8988T (cell line): Measurements from ENCODE around the gene JAKMIP1.

ENCODE experiments used
- DNase-seq: peaks from one replicate; pipeline ENCODE4 v3.0.0; 2011

The JAKMIP1 gene

GRCh38 chr4:5980436-5981155 lies 219.8 kb downstream of the JAKMIP1 start:
- DNase-seq: no peak

- peak; percentile 59 for DNase-seq
Measured at GRCh38 chr4:5979981-5980380, 220.4 kb downstream of the JAKMIP1 start.

GRCh38 chr4:5976921-5977320 lies 223.4 kb downstream of the JAKMIP1 start:
- no peak for DNase-seq

- no peak for DNase-seq
Measured at GRCh38 chr4:5976431-5976830, 223.9 kb downstream of the JAKMIP1 start.
